ENCODE results near the gene CWH43. TPM values are rescaled to one million over a fixed set of nuclear protein-coding genes. Genes with fewer than 3 reads are reported as not detected.
"Not testable (repeated sequence)": the region's sequence is repeated elsewhere in the genome, so short reads cannot be mapped to it uniquely, and the experiment has no call there.

The CWH43 gene
- total and polyA plus RNA-seq, 11 donors = not detected

DNA sequence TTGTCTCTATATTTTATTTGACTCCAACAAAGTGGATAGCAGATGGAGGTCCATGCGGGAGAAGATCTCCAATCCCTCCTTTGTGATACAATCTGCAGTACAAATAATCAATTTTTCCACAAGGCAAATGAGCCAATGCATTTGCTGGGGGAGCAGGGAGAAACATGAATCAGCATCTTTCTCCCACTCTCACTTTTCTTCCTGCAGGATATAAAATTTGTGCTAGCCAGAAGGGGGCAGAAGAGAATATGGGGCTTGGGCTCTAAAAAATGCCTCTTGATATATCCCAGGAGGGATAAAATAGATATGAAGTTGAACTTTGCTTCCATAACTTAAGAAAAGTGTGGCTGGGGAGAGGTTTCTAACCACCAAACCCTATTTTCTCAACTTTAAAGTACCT is 38.3 kb upstream of the CWH43 start:
- TF ChIP-seq, protein P1, sequence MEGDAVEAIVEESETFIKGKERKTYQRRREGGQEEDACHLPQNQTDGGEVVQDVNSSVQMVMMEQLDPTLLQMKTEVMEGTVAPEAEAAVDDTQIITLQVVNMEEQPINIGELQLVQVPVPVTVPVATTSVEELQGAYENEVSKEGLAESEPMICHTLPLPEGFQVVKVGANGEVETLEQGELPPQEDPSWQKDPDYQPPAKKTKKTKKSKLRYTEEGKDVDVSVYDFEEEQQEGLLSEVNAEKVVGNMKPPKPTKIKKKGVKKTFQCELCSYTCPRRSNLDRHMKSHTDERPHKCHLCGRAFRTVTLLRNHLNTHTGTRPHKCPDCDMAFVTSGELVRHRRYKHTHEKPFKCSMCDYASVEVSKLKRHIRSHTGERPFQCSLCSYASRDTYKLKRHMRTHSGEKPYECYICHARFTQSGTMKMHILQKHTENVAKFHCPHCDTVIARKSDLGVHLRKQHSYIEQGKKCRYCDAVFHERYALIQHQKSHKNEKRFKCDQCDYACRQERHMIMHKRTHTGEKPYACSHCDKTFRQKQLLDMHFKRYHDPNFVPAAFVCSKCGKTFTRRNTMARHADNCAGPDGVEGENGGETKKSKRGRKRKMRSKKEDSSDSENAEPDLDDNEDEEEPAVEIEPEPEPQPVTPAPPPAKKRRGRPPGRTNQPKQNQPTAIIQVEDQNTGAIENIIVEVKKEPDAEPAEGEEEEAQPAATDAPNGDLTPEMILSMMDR (IDR thresholded peaks at IDR 0.05) = no peak
- TF ChIP-seq POLR2A (IDR thresholded peaks at IDR 0.05) = no peak
- Histone ChIP-seq H3K36me3 (no peaks in the 10 kb centered on the region), H3K27me3 (no peaks in the 10 kb centered on the region), H3K9me3 (peaks cover 0 to 13% (median 0%) of the 10 kb centered on the region in 12 donors), H3K27ac (no peak overlapping the region), H3K4me1 (no peaks in the 10 kb centered on the region), H3K4me3 (no peak overlapping the region)
- DNase-seq (no peak), ATAC-seq (no peak)
- intact Hi-C loops (cut with DNase I) = no loop called here
- 93 to 100% (median 93%) methylated on average over 1 of the region's 1 CpG for WGBS, 4 donors

DNA sequence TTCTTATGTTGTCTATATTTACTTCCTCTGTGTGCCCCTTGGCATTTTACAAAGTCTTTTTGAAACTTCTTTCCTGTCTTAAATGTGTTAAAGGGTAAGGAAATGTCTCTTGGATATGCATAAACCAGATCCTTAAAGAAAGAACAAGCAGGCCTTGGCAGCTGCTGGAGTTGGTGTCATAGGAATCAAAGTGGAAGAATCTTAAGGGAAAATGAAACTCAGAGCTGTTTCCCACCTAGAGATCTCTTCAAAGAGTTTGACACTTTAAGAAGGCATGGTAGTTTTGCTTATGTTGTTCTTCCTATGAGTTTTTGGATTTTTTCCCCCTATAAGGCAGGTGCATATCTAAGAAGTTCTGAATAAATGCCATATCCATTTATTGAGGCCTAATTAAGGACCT is 37.0 kb upstream of the CWH43 start:
- Histone ChIP-seq H3K36me3 (no peaks in the 10 kb centered on the region), H3K9me3 (peaks cover 0 to 13% (median 0%) of the 10 kb centered on the region in 12 donors), H3K27me3 (no peaks in the 10 kb centered on the region), H3K4me1 (no peaks in the 10 kb centered on the region), H3K27ac (no peak overlapping the region), H3K4me3 (no peak overlapping the region)
- TF ChIP-seq POLR2A (IDR thresholded peaks at IDR 0.05) = no peak
- TF ChIP-seq, protein P1 (IDR thresholded peaks at IDR 0.05) = no peak
- ATAC-seq (no peak), DNase-seq (no peak)
- intact Hi-C loops (cut with DNase I) = no loop called here

DNA sequence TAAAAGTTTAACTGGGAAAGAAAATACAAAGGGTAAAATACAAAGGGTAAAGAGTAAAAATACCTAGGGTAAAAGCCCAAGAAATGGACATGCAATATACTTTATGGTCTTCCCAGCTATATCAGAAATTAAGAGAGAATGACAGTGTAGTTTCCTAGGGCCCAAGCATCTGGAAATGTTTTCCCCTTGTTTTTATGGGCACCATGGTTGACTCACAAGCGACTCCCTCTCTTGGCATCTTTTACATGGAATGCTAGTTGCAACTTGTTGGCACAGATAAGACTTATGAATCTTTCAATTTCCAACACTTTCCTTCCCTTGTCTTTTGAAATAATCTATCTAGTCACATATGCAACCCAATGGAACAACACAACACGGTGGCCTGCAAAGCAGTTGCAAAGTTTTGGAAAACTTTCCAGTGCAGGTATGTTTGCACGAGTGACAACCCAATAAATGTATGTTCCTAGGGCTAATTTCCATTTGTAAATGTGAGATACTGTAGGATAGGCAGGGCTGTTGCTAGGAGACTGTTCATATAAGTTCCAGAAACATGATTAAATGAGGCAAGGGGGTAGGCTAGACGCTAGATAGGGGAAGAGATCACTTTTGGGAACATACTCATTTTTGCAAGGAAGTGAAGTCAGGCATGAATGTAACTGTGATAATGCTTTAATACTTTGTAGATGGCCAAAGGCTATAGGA is 36.4 kb upstream of the CWH43 start:
- Histone ChIP-seq H3K4me1 (no peaks in the 10 kb centered on the region), H3K9me3 (peaks cover 0 to 13% (median 0%) of the 10 kb centered on the region in 12 donors), H3K27ac (no peak overlapping the region), H3K36me3 (no peaks in the 10 kb centered on the region), H3K27me3 (no peaks in the 10 kb centered on the region), H3K4me3 (no peak overlapping the region)
- WGBS, 4 donors = 75 to 84% (median 76%) methylated on average over 4 of the region's 4 CpGs
- DNase-seq (no peak), ATAC-seq (no peak)
- intact Hi-C loops (cut with DNase I) = loop anchor here in 2 of 10 donors (10.0 kb wide), 2 partner anchors 45 to 265 kb away; partner anchors contain the start of gene OCIAD2 (in 1 of the 2)
- TF ChIP-seq POLR2A (IDR thresholded peaks at IDR 0.05) = no peak
- TF ChIP-seq, protein P1 (IDR thresholded peaks at IDR 0.05) = no peak

DNA sequence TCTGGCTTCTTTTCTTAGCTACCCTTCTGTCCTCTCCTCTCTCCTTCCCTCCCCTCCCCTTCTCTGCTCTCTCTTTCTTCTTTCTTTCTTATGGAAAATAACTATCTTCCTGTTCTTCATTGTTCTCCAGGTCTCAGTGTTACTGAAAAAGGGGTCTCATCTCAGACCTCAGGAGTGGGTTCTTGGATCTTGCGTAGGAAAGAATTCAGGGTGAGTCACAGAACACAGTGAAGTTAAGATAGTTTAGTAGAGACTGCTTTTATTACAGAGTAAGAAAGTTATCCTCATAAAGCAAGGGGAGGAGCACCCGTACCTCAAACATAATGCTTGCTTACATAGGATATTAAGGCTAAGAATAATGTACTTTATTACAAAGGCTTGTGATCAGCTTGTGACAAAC is 31.8 kb upstream of the CWH43 start:
- H3K4me3 ChIP-seq = no peak overlapping the region
- peaks cover 0 to 13% (median 0%) of the 10 kb centered on the region in 12 donors for H3K9me3 ChIP-seq
- no peak for ATAC-seq
- H3K36me3 ChIP-seq = no peaks in the 10 kb centered on the region
- H3K27ac ChIP-seq = no peak overlapping the region
- 81 to 87% (median 83%) methylated on average over 2 of the region's 2 CpGs for WGBS, 4 donors
- H3K4me1 ChIP-seq = no peaks in the 10 kb centered on the region
- TF ChIP-seq POLR2A (IDR thresholded peaks at IDR 0.05) = no peak
- TF ChIP-seq, protein P1 (IDR thresholded peaks at IDR 0.05) = no peak
- DNase-seq = no peak
- no peaks in the 10 kb centered on the region for H3K27me3 ChIP-seq
- intact Hi-C loops (cut with DNase I) = loop anchor here in 2 of 10 donors (10.0 kb wide), 2 partner anchors 50 to 270 kb away; partner anchors contain the start of gene OCIAD2 (in 1 of the 2)

DNA sequence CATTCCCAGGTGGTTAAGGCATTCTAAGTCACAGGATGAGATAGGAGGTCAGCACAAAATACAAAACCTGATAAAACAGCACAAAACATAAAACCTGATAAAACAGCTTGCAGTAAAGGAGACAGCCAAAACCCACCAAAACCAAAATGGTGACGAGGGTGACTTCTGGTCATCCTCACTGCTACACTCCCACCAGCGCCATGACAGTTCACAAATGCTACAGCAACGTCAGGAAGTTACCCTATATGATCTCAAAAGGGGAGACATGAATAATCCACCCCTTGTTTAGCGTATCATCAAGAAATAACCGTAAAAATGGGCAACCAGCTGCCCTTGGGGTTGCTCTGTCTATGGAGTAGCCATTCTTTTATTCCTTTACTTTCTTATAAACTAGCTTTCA is 28.7 kb upstream of the CWH43 start:
- H3K4me3 ChIP-seq, DNase-seq, H3K36me3 ChIP-seq, H3K4me1 ChIP-seq, H3K27me3 ChIP-seq, ATAC-seq, H3K27ac ChIP-seq, H3K9me3 ChIP-seq: not testable (repeated sequence)
- 82 to 88% (median 85%) methylated on average over 5 of the region's 5 CpGs for WGBS, 4 donors
- intact Hi-C loops (cut with DNase I) = loop anchor here in 2 of 10 donors (10.0 kb wide), 2 partner anchors 53 to 273 kb away; partner anchors contain the start of gene OCIAD2 (in 1 of the 2)
